Neuronal stem cell (in vitro differentiated cells): ENCODE data around the gene TMEM175.

Source experiments
- DNase-seq: peaks from one replicate; pipeline ENCODE4 v3.0.0-alpha.2; 2013; ENCODE audit warnings: low spot score
- H2AFZ ChIP-seq: one replicate; pipeline ENCODE4 v1.6.1; 2013; ENCODE audit warnings: mild to moderate bottlenecking, low read length, inconsistent platforms
- H2AK5ac ChIP-seq: 2 replicates; pipeline ENCODE4 v1.6.1; 2013; ENCODE audit warnings: low read depth, mild to moderate bottlenecking, inconsistent platforms, low read length, moderate library complexity, mixed read lengths
- H2BK120ac ChIP-seq: 2 replicates; pipeline ENCODE4 v1.6.1; 2013; ENCODE audit warnings: low read depth, mild to moderate bottlenecking, inconsistent platforms, low read length, moderate library complexity, mixed read lengths
- H2BK12ac ChIP-seq: one replicate; pipeline ENCODE4 v1.6.1; 2013; ENCODE audit warnings: low read length, inconsistent platforms
- H2BK15ac ChIP-seq: 2 replicates; pipeline ENCODE4 v1.6.1; 2013; ENCODE audit warnings: mild to moderate bottlenecking, low read length, inconsistent platforms, mixed read lengths
- H2BK5ac ChIP-seq: one replicate; pipeline ENCODE4 v1.6.1; 2013; ENCODE audit warnings: inconsistent platforms, mild to moderate bottlenecking, low read length, moderate library complexity
- H3K14ac ChIP-seq: one replicate; pipeline ENCODE4 v1.6.1; 2013; ENCODE audit warnings: low read length, inconsistent platforms
- H3K18ac ChIP-seq: 2 replicates; pipeline ENCODE4 v1.6.1; 2013; ENCODE audit warnings: low read length, inconsistent platforms
- H3K23ac ChIP-seq: 2 replicates; pipeline ENCODE4 v1.6.1; 2013; ENCODE audit warnings: low read depth, mild to moderate bottlenecking, mixed read lengths, low read length, inconsistent platforms; ENCODE audit not compliant: poor library complexity
- H3K27ac ChIP-seq: replicated peaks from 3 replicates; pipeline ENCODE4 v1.5.1; 2013; ENCODE audit warnings: low read length, inconsistent platforms
- H3K27me3 ChIP-seq, 3 experiments: 2 replicates each; pipeline ENCODE4 v1.6.1; 2013; ENCODE audit warnings: low read length in 3 of 3, mild to moderate bottlenecking in 2 of 3, inconsistent platforms in 1 of 3, low read depth in 1 of 3, mixed read lengths in 1 of 3, moderate library complexity in 1 of 3; ENCODE audit not compliant: control insufficient read depth in 3 of 3, insufficient read depth in 3 of 3
- H3K36me3 ChIP-seq, 2 donors: replicated peaks in 1 of 2; 2 replicates each; pipeline ENCODE4 v1.6.1; 2013; ENCODE audit warnings: low read length in 2 of 2; ENCODE audit not compliant: control insufficient read depth in 2 of 2, insufficient read depth in 2 of 2
- H3K4ac ChIP-seq: 2 replicates; pipeline ENCODE4 v1.6.1; 2013; ENCODE audit warnings: inconsistent platforms, mild to moderate bottlenecking, low read length, moderate library complexity
- H3K4me1 ChIP-seq, 2 donors: 1 replicate in 1 of 2; 2 replicates in 1 of 2; pipeline ENCODE4 v1.6.1; 2013; ENCODE audit warnings: low read length in 2 of 2, low read depth in 1 of 2; ENCODE audit not compliant: control insufficient read depth in 2 of 2, insufficient read depth in 1 of 2
- H3K4me2 ChIP-seq: one replicate; pipeline ENCODE4 v1.6.1; 2013; ENCODE audit warnings: mild to moderate bottlenecking, low read length, inconsistent platforms; ENCODE audit not compliant: insufficient read depth, poor library complexity, severe bottlenecking
- H3K4me3 ChIP-seq, 2 donors: 2 replicates each; pipeline ENCODE4 v1.5.1; 2013; ENCODE audit warnings: low read length in 2 of 2, mild to moderate bottlenecking in 2 of 2, inconsistent platforms in 1 of 2, moderate library complexity in 1 of 2
- H3K79me1 ChIP-seq: one replicate; pipeline ENCODE4 v1.6.1; 2013; ENCODE audit warnings: low read depth, mild to moderate bottlenecking, inconsistent platforms, low read length, moderate library complexity
- H3K9ac ChIP-seq: one replicate; pipeline ENCODE4 v1.6.1; 2013; ENCODE audit warnings: mild to moderate bottlenecking, low read depth, low read length, inconsistent platforms; ENCODE audit not compliant: poor library complexity
- H3K9me3 ChIP-seq, 2 donors: replicated peaks in 1 of 2; 2 replicates each; pipeline versions ENCODE3 to v1.6.1; 2013; ENCODE audit warnings: low read length in 2 of 2, mild to moderate bottlenecking in 2 of 2, inconsistent platforms in 1 of 2, low read depth in 1 of 2, mixed read lengths in 1 of 2, moderate library complexity in 1 of 2; ENCODE audit not compliant: control insufficient read depth in 2 of 2, insufficient read depth in 1 of 2
- H4K8ac ChIP-seq: one replicate; pipeline ENCODE4 v1.6.1; 2013; ENCODE audit warnings: low read depth, mild to moderate bottlenecking, inconsistent platforms, low read length, moderate library complexity
- H4K91ac ChIP-seq: one replicate; pipeline ENCODE4 v1.6.1; 2013; ENCODE audit warnings: low read length, low read depth, mild to moderate bottlenecking, inconsistent platforms; ENCODE audit not compliant: poor library complexity
- WGBS, 2 donors: extraction: QIAGEN DNeasy Blood & Tissue Kit; methylation state at CpG; one replicate each; pipeline ENCODE4 v1.1.7; 2013; ENCODE audit warnings: missing lambda C conversion rate in 2 of 2, mixed read lengths in 1 of 2; ENCODE audit not compliant: insufficient read length in 2 of 2, insufficient replicate concordance in 1 of 2; ENCODE audit errors: extremely low coverage in 2 of 2; 5-methylcytosine and 5-hydroxymethylcytosine counted together

Gene TMEM175

GRCh38 chr4:907103-907400 is 25.2 kb upstream of the TMEM175 start:
- Histone ChIP-seq H3K4me1 (no peaks in the 10 kb centered on the region), H3K4ac (no peak overlapping the region), H3K4me3 (no peak overlapping the region), H3K9ac (no peak overlapping the region), H2AK5ac (no peak overlapping the region), H3K4me2 (no peak overlapping the region), H2BK12ac (no peak overlapping the region), H3K14ac (no peak overlapping the region), H2BK5ac (no peak overlapping the region), H3K18ac (no peak overlapping the region), H3K27me3 (no peaks in the 10 kb centered on the region), H2BK15ac (no peak overlapping the region), H3K79me1 (peaks cover 15% of the 10 kb centered on the region), H3K27ac (no peak overlapping the region), H3K36me3 (peaks cover 3 to 39% of the 10 kb centered on the region in 2 donors), H3K9me3 (peaks cover 0 to 8% of the 10 kb centered on the region in 2 donors), H4K8ac (no peak overlapping the region), H2AFZ (no peak overlapping the region), H3K23ac (no peak overlapping the region), H4K91ac (no peak overlapping the region), H2BK120ac (no peak overlapping the region)
- DNase-seq: no peak
- WGBS, 2 donors: no CpG with 5 or more reads among the region's 7 CpGs

GRCh38 chr4:907691-908425 is 24.4 kb upstream of the TMEM175 start:
- peaks cover 15% of the 10 kb centered on the region for H3K79me1 ChIP-seq
- H3K4ac ChIP-seq: no peak overlapping the region
- no peak overlapping the region for H4K91ac ChIP-seq
- no peak overlapping the region for H2BK120ac ChIP-seq
- H3K36me3 ChIP-seq: peaks cover 5 to 45% of the 10 kb centered on the region in 2 donors
- no peak overlapping the region for H3K23ac ChIP-seq
- H3K27ac ChIP-seq: no peak overlapping the region
- no peak overlapping the region for H3K4me3 ChIP-seq
- no CpG with 5 or more reads among the region's 35 CpGs for WGBS, 2 donors
- H3K9me3 ChIP-seq: peaks cover 0 to 8% of the 10 kb centered on the region in 2 donors
- no peak overlapping the region for H2BK15ac ChIP-seq
- peak overlapping the region; percentile 6 for H3K14ac ChIP-seq
- no peak overlapping the region for H3K9ac ChIP-seq
- no peak overlapping the region for H2BK12ac ChIP-seq
- H3K4me2 ChIP-seq: no peak overlapping the region
- H3K4me1 ChIP-seq: no peaks in the 10 kb centered on the region
- no peak overlapping the region for H4K8ac ChIP-seq
- no peak overlapping the region for H2BK5ac ChIP-seq
- H3K18ac ChIP-seq: no peak overlapping the region
- H2AK5ac ChIP-seq: no peak overlapping the region
- no peak for DNase-seq
- no peaks in the 10 kb centered on the region for H3K27me3 ChIP-seq
- no peak overlapping the region for H2AFZ ChIP-seq

GRCh38 chr4:909131-909571 is 23.1 kb upstream of the TMEM175 start:
- H3K27me3 ChIP-seq: no peaks in the 10 kb centered on the region
- H2BK5ac ChIP-seq: no peak overlapping the region
- H3K18ac ChIP-seq: no peak overlapping the region
- H3K23ac ChIP-seq: peak overlapping the region; percentile 12
- H2AFZ ChIP-seq: no peak overlapping the region
- H3K27ac ChIP-seq: no peak overlapping the region
- peaks cover 17% of the 10 kb centered on the region for H3K79me1 ChIP-seq
- no peak overlapping the region for H3K9ac ChIP-seq
- peaks cover 0 to 8% of the 10 kb centered on the region in 2 donors for H3K9me3 ChIP-seq
- H3K36me3 ChIP-seq: peaks cover 5 to 34% of the 10 kb centered on the region in 2 donors
- H3K4me1 ChIP-seq: no peaks in the 10 kb centered on the region
- no peak for DNase-seq
- H4K91ac ChIP-seq: no peak overlapping the region
- H3K4me2 ChIP-seq: no peak overlapping the region
- no peak overlapping the region for H2BK15ac ChIP-seq
- no peak overlapping the region for H2AK5ac ChIP-seq
- peak overlapping the region; percentile 76 for H3K4ac ChIP-seq
- no peak overlapping the region for H4K8ac ChIP-seq
- no peak overlapping the region for H2BK12ac ChIP-seq
- no peak overlapping the region for H2BK120ac ChIP-seq
- WGBS, 2 donors: no CpG with 5 or more reads among the region's 26 CpGs
- H3K14ac ChIP-seq: no peak overlapping the region
- no peak overlapping the region for H3K4me3 ChIP-seq

- WGBS, 2 donors: no CpG with 5 or more reads among the region's 12 CpGs
- Histone ChIP-seq H2BK120ac (no peak overlapping the region), H3K18ac (no peak overlapping the region), H3K4me3 (no peak overlapping the region), H2AFZ (no peak overlapping the region), H3K36me3 (peaks cover 3 to 34% of the 10 kb centered on the region in 2 donors), H3K9me3 (peaks cover 0 to 8% of the 10 kb centered on the region in 2 donors), H2BK5ac (peak overlapping the region; percentile 53), H3K4ac (no peak overlapping the region), H2BK15ac (no peak overlapping the region), H3K27ac (no peak overlapping the region), H3K27me3 (no peaks in the 10 kb centered on the region), H2AK5ac (no peak overlapping the region), H3K9ac (no peak overlapping the region), H3K79me1 (peaks cover 21% of the 10 kb centered on the region), H3K4me2 (no peak overlapping the region), H2BK12ac (no peak overlapping the region), H4K91ac (no peak overlapping the region), H3K23ac (no peak overlapping the region), H3K14ac (no peak overlapping the region), H3K4me1 (no peaks in the 10 kb centered on the region), H4K8ac (no peak overlapping the region)
- no peak for DNase-seq
Observed at GRCh38 chr4:909821-910220, 22.4 kb upstream of the TMEM175 start.
